Stimulated activated CD8-positive, alpha-beta memory T cell treated with anti-CD3 and anti-CD28 coated beads, Interleukin-7, amount 100 ng/mL, for 24 hours (primary cell): ENCODE results near the gene ZNF814.
A peak's percentile ranks its signal among the peaks of the same experiment; 100 is the strongest.
"Not testable (repeated sequence)": the region's sequence is repeated elsewhere in the genome, so short reads cannot be mapped to it uniquely, and the experiment has no call there.

Experiments used
- DNase-seq: peaks from one replicate; pipeline ENCODE4 v3.0.0-alpha.2; 2020; ENCODE audit warnings: low read depth

Gene ZNF814

DNA sequence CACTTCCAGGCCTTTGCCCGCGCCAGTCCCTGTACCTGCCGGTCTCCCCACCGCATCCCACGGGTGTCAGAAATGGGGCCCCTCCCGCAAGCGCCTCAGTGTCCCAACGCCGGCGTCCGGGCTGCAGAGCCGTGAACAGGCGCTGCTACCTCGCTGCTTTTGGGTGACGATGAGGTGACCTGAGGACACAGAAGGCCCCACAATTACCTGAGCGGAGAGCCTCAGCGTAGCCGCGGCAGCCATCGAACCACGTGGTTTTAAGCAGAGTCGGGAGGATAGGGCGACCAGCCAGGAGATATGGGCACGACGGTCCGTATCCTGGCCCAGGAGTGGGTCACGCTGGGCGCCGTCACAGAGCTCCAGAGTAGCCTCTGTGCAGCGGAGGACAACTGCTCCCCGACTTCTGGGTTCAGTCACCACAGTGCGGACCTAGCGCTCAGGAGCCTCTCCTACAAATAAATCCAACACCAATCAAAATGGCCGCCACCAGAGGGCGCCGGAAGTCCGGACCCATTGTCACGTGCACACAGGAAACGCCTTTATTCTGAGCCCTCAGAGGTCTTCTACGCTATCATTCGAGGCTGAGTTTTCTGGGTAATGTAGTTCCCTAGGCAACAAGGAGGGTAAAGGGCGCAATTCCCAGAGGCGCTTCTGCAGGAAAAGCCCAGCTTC, at the start of gene ZNF814:
Gene ZNF814 (minus strand): TSS at position 478 of the 672 bp plus-strand sequence. CDS start 235 bp downstream, at position 243.
- DNase-seq: peak; percentile 66

DNA sequence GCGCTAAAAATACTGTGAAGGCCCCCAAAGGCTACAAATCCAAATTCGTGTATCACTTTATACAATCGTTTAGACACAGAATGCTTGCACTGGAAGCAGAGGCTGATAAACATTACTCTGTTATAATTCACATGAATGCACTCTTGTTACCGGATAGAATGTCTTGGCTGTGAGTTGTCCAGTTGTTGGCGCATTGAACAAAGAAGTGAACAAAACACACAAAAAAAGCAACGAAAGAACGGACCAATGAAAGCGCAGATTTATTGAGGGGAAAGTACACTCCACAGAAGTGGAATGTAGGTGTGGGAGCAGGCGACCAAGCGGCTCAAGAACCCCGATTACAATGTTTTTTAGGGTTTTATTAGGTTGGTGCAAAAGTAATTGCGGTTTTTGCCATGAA, 46.9 kb upstream of the ZNF814 start:
- DNase-seq: no peak

DNA sequence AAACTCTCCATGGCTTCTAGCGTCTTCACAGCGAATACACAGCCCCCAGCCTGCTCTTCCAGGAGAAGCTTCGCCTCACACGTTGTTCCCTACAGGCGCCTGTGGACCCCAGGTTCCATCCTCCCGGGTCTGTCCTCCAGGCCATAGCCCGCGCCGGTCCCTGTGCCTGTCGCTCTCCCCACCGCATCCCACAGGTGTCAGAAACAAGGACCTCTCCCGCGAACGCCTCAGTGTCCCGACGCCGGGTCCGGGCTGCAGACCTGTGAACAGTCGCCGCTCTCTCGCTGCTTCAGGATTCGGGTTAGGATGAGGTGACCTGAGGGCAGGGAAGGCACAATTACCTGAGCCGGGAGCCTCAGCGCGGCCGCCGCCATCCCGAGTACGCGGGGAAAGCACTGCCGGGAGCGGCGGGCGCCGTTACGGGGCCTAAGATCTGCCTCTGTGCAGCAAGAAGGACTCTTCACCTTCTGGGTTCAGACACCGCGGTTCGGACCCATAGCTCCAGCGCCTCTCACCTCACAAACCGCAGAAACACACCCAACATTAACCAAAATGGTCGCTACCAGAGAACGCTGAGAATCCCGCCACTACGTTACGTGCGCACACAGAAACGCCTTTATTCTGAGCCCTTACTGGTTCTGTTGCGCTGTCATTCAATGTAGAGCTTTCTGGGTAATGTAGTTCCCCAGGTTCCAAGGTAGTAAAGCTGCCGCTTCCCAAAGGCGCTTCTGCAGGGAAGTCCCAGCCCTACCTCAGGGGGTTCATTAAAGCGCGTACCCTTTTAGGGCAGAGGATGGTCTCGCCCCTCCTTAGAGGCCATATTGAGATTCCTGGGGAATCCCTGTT, 46.2 kb upstream of the ZNF814 start, which contains the start of gene ZNF418:
Gene ZNF418 (minus strand): TSS at position 583 of the 846 bp plus-strand sequence. CDS start 1,580 bp downstream, outside the sequence.
- DNase-seq: no peak

DNA sequence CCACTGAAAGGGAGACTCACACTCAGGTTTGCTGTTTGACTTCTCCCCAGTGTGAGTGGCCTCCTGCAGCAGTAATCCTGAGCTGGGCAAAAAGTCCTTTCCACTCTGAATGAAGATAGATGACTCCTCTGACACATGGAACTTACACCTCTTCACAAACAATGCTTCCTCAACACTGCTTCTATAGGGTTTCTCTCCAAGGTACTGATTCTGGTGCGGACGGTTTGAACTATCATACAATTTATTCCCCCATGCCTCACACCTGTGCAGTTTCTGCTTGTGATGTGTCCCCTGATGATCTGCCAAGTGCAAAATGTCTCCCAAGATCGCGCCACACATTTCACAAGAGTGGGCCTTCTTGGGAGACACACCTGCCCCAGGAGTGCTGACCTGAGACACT, 38.8 kb upstream of the ZNF814 start:
- DNase-seq: no peak

DNA sequence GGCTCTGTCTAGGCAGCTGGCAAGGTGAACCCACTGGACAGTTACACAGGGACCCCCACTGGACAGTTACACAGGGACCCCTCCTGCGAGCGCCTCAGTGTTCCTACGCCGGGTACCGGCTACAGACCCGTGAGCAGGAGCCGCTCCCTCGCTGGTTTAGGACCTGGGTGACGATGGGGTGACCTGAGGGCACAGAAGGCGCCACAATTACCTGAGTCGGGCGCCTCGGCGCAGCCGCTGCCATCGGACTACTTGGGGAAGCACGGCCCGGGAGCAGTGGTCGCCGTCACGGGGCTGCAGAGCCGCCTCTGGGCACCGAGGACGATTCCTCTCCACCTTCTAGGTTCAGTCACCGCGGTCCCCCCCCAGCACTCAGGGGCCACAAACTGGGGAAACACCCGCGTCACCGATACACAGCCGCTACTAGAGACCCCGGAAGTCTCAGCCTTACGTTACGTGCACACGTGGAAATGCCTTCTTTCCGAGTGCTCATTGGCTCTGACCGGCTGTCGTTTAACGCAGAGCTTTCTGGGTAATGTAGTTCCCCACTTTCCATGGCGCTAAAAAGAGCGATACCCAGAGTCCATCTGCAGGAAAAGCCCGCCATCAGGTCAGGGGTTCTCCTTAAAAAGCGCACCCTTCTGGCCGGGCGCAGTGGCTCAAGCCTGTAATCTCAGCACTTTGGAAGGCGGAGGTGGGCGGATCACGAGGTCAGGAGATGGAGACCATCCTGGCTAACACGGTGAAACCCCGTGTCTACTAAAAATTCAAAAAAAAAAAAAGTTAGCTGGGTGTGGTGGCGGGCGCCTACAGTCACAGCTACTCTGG, 27.5 kb upstream of the ZNF814 start, which contains the start of gene ZNF417:
Gene ZNF417 (minus strand): TSS at position 425 of the 828 bp plus-strand sequence. CDS start 181 bp downstream, at position 244.
- peak; percentile 53 for DNase-seq

DNA sequence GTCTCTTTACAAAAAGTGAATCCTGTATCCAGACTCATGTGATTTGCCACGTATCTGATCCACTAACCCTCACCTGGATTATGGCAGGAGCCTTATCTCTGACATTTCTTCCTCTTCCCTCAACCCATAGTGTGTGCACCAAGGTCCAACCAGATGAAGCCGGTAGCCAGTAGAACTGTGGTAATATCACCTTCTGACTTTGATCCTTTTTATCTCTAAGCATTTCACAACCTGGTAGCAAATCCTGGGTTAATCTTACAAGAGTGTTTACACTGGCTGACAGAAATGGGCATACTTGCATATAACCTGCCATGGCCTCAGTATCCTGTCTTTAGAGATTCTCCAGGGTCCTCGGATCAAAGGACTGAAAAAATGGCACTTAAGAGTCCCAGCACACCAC, 25.7 kb upstream of the ZNF814 start:
- DNase-seq: no peak

DNA sequence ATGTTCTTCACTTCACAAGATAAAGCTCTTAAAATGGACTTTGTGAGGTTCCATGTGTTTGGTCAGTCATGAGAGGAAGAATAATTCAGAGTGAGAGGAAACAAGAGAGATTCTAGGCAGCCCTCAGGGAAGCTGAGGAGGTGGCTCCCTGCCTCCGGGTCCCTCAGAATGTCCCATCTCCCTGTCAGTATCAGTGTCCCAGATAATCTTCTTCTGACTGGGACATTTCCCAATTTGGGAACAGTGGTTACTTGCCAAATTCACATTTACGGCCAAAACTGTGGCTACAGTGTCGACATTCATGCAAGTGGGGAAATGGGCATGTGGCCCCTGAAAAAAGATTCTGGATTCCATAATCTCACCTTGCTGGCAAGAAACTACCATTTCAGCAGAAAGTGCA, 18.6 kb upstream of the ZNF814 start:
- DNase-seq: no peak

DNA sequence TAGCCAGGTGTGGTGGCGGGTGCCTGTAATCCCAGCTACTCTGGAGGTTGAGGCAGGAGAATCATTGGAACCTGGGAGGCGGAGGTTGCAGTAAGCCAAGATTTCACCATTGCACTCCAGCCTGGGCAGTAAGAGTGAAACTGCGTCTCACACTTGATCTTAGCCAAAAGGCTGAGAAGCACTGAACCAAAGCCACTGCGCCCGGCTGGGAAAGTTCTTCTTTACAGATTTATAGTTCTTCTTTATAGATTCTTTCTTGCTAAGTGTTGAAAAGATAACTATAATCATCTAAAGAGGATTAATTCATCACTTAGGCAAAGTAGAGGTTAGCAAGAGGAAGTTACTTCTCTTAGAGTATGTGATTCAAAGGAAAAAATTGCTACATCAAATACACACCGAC, 16.4 kb upstream of the ZNF814 start:
- DNase-seq: no peak

DNA sequence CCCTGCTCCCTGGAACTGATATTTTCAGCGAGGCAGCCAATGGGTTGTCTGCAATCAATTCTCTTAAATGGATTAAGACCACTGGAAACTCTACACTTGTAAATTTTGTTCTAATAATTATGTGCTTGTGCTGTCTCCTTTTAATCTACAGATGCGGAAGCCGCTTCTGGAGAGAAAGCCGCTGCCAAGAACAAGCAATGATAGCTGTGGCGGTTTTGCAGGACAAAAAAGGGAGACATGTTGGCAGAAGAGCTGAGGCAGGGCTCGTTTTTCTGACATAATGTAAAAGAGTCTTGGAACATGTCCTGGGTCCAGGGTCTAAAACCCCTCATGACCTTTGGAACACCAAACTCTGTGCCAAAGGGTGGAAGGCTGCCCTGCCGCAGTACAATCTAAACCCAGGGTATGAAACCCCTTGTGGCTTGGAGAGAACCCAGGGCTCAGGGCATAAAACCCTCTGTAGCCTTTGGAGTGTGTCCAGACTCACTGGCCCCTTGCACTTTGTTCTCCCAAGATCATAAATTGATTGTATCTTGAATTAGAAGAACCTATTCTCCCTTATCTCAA, 14.9 kb upstream of the ZNF814 start:
- DNase-seq: no peak

DNA sequence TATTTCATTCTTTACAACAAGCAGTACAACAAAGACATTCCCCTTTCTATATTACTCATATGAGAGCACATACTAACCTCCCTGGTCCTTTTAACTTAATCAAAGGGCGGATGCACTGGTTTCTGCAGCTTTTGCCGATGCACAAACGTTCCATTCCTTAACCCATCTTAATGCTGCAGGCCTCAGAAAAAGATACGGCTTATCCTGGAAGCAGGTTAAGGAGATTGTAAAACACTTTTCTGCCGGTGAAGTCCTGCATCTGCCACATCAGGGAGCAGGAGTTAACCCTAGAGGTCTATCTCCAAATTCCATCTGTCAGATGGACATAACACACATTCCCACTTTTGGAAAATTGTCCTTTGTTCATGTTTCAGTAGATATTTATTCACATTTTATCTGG, 11.5 kb upstream of the ZNF814 start:
- no peak for DNase-seq

DNA sequence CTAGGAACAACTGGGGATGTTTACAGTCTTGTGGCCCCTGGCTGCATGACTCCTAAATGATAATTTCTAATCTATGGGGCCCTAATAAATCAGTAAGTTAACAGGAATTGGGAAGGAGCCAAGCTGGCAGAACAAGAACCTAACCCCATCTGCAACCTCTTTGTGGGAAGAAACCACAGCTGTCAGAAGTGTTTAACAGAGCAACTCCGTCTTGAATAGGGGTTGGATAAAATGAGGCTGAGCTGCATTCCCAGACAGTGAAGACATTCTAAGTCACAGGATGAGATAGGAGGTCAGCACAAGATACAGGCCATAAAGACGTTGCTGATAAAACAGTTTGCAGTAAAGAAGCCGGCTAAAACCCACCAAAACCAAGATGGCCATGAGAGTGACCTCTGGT, 1.9 kb upstream of the ZNF814 start:
- DNase-seq: not testable (repeated sequence)

DNA sequence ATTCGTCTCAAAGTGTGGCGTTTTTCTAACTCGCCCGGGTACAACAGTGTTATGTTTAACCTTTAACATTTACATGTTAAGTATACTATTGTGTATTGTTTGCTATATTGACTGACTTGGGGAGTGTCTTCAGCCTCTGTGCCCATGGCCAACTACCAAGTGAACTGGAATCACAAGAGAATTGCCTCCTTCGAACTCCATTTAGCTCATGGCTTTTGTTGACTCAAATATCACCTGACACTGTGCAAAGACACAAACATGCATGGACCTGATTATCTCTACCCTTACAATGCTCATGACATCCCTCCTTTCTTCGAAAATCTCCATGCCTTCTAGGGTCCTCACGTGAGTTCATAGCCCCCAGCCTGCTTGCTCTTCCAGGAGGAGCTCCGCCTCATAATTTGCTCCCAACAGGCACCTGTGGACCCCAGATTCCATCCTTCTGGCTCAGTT, 704 bp downstream of the ZNF814 start:
- DNase-seq: no peak

DNA sequence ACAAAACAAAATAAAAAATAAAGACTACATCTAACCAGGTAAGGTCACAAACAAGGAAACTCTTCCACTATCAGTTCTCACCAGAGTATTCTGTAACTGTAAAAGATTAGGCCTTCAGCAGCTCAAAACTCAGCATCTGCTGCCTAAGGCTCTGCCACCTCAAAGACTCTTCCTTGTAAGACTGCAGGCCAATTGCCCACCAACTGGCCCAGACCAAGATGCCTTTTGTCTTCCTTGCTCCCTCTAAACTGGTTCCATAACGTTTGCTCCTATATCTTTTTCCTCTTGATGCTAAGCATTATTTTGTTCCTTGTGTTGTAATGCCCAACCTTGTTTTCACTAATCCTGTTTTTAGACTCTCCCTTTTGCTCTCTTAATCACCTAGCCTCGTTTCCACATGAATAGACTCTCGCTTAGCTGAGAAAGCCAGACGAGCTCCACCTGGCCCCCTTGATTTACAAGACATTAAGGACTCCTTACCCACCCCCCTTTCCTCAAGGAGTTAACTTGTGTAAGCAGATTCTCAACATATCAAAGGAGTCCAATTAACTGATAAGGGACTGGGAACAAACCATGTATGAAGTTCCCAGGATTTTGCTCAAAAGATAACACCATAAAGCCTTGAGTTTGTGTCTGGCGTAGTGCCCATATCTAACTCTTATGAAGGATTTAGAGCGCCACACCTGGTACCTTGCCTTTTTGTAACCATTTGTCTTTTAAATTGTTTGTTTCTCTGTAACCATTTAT, 1.5 kb downstream of the ZNF814 start:
- DNase-seq: no peak

DNA sequence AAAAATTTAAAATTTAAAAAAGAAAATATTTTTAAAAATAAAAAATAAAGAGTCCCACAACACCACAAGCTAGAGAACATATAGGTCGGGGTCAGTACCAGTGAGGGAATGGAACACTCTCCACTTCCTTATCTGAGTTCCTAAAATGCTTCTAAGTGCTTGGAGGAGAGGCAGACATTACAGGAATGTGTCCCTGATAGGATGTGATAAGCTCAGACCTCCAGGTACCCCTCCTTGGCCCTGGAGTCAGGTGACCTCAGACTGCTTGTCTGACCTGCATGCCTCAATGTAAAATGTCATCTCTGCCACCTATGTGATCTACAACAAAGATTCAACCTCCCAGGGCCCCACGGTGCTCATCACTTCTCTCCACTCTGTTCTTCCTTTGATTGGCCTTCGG, 2.8 kb downstream of the ZNF814 start:
- DNase-seq: no peak

DNA sequence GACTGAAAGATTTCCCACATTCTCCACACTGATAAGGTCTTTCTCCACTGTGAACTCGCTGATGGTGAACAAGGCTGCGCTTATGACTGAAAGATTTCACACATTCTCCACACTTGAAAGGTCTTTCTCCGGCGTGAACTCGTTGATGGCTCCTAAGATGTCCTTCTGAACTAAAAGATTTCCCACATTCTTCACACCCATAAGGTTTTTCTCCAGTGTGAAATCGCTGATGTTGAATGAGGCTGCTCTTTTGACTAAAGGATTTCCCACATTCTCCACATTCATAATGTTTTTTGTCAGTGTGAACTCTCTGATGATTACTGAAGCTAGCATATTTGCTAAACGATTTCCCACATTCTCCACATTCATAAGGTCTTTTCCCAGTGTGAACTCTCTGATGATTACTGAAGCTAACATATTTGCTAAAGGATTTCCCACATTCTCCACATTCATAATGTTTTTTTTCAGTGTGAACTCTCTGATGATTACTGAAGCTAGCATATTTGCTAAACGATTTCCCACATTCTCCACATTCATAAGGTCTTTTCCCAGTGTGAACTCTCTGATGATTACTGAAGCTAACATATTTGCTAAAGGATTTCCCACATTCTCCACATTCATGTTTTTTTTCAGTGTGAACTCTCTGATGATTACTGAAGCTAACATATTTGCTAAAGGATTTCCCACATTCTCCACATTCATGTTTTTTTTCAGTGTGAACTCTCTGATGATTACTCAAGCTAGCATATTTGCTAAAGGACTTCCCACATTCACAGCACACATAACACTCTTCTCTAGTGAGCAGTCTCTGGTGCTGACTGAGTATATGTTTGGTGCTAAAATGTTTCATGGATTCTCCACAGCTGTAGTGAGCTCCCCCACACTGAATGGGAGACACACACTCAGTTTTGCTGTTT, 14.7 kb downstream of the ZNF814 start:
- not testable (repeated sequence) for DNase-seq

DNA sequence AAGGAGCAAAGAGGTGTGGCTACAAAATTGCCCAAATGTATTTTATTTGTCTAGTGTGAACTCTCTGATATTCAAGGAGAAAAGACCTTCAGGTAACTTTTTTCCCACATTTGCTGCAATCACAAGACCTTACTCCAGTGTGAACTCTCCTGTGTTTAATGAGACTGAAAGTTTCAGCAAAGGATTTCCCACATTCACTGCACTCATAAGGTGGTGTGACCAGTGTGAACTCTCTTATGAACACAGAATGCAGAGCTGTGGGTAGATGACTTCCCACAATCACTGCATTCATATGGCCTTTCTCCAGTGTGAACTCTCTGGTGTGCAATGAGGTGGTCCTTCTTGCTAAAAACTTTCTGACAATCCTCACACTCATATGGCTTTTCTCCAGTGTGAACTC, 16.4 kb downstream of the ZNF814 start:
- DNase-seq: no peak

DNA sequence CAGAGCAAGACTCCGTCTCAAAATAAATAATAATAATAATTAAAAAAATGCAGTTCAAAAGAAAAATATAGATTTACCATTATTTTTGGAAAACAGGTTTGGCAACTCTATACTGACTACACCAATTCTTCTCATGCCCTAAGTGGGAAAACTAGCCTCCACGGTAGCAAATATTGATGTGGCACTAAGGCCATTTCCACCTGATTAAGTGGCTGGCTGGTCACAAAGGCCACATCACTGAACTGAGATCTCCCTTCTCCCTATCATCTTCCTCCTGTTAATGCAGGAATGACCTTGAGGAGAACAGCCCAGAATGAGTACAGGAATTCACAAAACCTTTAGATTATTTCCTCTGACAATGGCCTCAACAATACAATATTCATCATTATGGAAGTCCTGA, 18.6 kb downstream of the ZNF814 start:
- no peak for DNase-seq

DNA sequence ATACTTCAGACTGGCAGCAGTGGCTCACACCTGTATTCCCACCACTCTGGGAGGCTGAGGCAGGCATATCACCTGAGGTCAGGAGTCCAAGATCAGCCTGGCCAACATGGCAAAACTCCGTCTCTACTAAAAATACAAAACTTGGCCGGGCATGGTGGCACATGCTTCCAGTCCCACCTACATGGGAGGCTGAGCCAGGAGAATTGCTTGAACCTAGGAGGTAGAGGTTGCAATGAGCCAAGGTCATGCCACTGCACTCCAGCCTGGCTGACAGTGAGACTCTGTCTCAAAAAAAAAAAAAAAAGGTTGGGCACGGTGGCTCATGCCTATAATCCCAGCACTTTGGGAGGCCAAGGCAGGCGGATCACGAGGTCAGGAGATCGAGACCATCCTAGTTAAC, 19.2 kb downstream of the ZNF814 start:
- not testable (repeated sequence) for DNase-seq

DNA sequence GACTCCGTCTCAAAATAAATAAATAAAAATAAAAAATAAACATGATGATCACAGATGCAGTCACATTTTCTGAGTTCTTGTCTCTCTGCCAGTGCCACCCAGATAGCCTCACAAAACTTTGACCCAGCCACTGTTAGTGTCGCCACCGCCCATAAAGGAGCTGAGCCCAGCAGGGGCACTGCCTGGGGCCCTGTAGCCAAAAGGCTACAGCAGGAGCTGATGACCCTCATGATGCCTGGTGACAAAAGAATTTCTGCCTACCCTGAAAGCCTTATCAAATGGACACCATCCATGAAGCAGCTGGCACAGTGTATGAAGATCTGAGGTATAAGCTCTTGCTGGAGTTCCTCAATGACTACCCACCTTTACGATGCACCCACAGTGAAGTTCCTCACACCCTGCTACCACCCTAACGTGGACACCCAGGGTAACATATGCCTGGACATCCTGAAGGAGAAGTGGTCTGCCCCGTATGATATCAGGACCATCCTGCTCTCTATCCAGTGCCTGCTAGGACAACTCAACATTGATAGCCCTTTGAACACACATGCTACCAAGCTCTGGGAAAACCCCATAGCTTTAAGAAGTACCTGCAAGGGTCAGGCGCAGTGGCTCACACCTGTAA, 20.9 kb downstream of the ZNF814 start:
- no peak for DNase-seq

DNA sequence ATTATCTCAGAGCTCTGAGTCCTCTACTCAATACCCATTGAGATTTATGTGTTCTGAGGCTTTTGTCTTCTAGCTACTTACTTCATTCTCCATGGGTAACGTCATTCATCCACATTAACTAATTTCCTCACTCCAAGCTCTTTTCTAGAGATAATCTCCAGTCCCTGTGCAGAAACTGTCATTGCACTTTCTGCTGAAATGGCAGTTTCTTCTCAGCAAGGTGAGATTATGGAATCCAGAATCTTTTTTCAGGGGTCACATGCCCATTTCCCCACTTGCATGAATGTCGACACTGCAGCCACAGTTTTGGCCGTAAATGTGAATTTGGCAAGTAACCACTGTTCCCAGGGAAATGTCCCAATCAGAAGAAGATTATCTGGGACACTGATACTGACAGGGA, 26.5 kb downstream of the ZNF814 start:
- DNase-seq: not testable (repeated sequence)
